Activated T-cell treated with anti-CD3 and anti-CD28 coated beads, Interleukin-2, amount 50 U/mL, for 48 hours (primary cell): ENCODE results near the gene SLC22A7.

Experiments used
- DNase-seq, 2 experiments: peaks; one replicate each; pipeline ENCODE4 v3.0.0-alpha.2; 2020

The SLC22A7 gene

GRCh38 chr6:43267619-43268354 is 30.3 kb upstream of the SLC22A7 start:
- no peak for DNase-seq

- no peak for DNase-seq
Measured at GRCh38 chr6:43268355-43268700, 29.7 kb upstream of the SLC22A7 start.

GRCh38 chr6:43268782-43269272 is 29.2 kb upstream of the SLC22A7 start:
- no peak for DNase-seq

GRCh38 chr6:43269273-43270007 is 28.6 kb upstream of the SLC22A7 start:
- peak; percentile 58 to 67 for DNase-seq

GRCh38 chr6:43271103-43271815 is 26.8 kb upstream of the SLC22A7 start:
- no peak for DNase-seq

- DNase-seq, result no peak
Measured at GRCh38 chr6:43271944-43272343, 26.1 kb upstream of the SLC22A7 start.

- DNase-seq, result no peak
Measured at GRCh38 chr6:43273707-43274106, 24.4 kb upstream of the SLC22A7 start.

- no peak for DNase-seq
Measured at GRCh38 chr6:43274127-43274915, 23.7 kb upstream of the SLC22A7 start.

- peak; percentile 35 to 43 for DNase-seq
Measured at GRCh38 chr6:43274916-43275597, 23.0 kb upstream of the SLC22A7 start.

- peak; percentile 36 to 43 for DNase-seq
Measured at GRCh38 chr6:43275801-43276576, 22.1 kb upstream of the SLC22A7 start.

GRCh38 chr6:43276577-43277305 is 21.3 kb upstream of the SLC22A7 start:
- no peak for DNase-seq

- DNase-seq, result no peak
Measured at GRCh38 chr6:43277306-43277642, 20.8 kb upstream of the SLC22A7 start.

- DNase-seq, result no peak
Measured at GRCh38 chr6:43277643-43278523, 20.2 kb upstream of the SLC22A7 start.

- DNase-seq, result no peak
Measured at GRCh38 chr6:43278524-43279078, 19.5 kb upstream of the SLC22A7 start.

- DNase-seq, result no peak
Measured at GRCh38 chr6:43280234-43280633, 17.8 kb upstream of the SLC22A7 start.

- no peak for DNase-seq
Measured at GRCh38 chr6:43282060-43282459, 16.0 kb upstream of the SLC22A7 start.

- DNase-seq, result no peak
Measured at GRCh38 chr6:43282636-43283513, 15.2 kb upstream of the SLC22A7 start.

- no peak for DNase-seq
Measured at GRCh38 chr6:43283514-43283901, 14.6 kb upstream of the SLC22A7 start.
